Stimulated activated naive CD8-positive, alpha-beta T cell treated with anti-CD3 and anti-CD28 coated beads, Interleukin-15, Interleukin-2, amounts not matched to agents 100 ng/mL and 50 ng/mL, for 24 hours (primary cell): ENCODE results near the gene INSIG1.
A peak's percentile ranks its signal among the peaks of the same experiment; 100 is the strongest.

Source experiments
- H3K27ac Mint-ChIP-seq: one replicate; pipeline ENCODE4 v1.8.0; 2021; ENCODE audit warnings: mild to moderate bottlenecking, mixed read lengths
- H3K27me3 Mint-ChIP-seq: one replicate; pipeline ENCODE4 v1.8.0; 2021; ENCODE audit warnings: mixed read lengths
- H3K36me3 Mint-ChIP-seq: one replicate; pipeline ENCODE4 v1.8.0; 2021; ENCODE audit warnings: low read depth, mixed read lengths
- H3K4me1 Mint-ChIP-seq: one replicate; pipeline ENCODE4 v1.8.0; 2021; ENCODE audit warnings: low read depth, mixed read lengths
- H3K4me3 Mint-ChIP-seq: one replicate; pipeline ENCODE4 v1.8.0; 2021; ENCODE audit warnings: mild to moderate bottlenecking, mixed read lengths
- H3K9me3 Mint-ChIP-seq: one replicate; pipeline ENCODE4 v1.8.0; 2021; ENCODE audit warnings: mixed read lengths

INSIG1 gene

DNA sequence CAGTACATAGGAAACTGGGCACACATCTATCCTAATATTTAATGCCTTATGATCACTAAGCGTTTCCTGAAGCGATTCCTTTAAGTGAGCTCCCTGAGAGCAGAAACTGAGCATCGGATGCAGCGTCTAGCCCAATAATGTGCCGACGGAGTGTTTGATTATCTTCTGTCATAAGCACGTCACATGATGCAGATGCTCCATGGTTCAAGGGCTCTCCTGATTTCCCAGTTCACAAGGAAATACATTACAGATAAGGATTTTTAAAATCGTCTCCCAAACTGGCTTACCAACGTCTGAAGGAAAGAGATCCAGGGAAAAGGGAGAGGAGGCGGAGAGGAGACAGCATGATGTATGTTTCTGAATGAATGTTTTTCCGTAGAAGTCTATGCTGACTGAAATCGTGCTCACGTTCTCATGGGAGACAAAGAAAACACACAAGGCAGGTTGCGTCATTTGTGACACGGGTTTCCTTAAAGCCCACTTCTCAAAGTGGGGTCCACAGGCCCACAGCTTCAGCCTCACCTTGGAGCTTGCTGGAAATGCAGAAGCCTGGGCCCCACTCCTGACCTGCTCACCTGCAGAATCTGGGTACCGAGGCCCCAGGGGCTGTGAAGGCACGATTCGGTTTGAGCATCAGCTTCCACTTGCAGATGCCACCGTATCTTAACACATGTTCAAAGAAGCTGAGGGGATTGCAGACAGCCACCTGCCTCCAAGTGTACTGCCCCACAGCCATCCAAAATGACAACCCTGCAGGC is 21.5 kb upstream of the INSIG1 start:
- H3K27ac Mint-ChIP-seq: no peak overlapping the region
- H3K4me1 Mint-ChIP-seq: peaks cover 12% of the 10 kb centered on the region

DNA sequence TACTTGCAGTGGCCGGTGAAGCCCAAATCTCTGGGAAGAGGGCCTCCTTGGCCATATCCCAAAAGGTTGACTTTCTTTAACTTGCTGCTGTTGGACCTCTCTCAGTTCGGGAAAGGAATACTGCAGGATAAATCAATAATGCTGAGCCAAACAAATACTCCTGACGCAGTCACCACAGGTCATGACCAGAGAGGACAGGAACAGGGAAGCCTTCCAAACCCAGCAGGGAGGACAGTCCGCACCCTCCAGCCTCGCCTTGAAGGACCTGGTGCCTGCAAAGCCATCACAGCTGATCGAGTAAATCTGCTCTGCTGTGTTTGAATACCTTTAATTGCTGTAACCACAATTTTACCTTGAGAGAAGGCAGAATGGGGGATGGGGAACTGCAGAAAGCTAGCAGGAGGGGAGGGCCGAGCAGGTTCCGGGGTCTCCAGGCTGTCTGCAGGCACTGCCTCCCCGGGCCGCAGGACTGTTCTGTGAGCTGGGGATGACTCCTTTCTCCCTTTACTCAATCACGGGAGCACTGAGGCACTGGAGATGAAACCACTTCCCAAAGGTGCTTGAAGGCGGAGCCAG is 20.8 kb upstream of the INSIG1 start:
- Mint-ChIP-seq H3K4me3 (no peak overlapping the region), H3K4me1 (peaks cover 18% of the 10 kb centered on the region), H3K27me3 (no peaks in the 10 kb centered on the region), H3K27ac (no peak overlapping the region), H3K36me3 (no peaks in the 10 kb centered on the region), H3K9me3 (no peaks in the 10 kb centered on the region)

More for the DNA sequence above, 21.5 kb upstream of the INSIG1 start:
- Mint-ChIP-seq H3K9me3 (no peaks in the 10 kb centered on the region), H3K4me3 (no peak overlapping the region), H3K27me3 (no peaks in the 10 kb centered on the region), H3K36me3 (no peaks in the 10 kb centered on the region)

DNA sequence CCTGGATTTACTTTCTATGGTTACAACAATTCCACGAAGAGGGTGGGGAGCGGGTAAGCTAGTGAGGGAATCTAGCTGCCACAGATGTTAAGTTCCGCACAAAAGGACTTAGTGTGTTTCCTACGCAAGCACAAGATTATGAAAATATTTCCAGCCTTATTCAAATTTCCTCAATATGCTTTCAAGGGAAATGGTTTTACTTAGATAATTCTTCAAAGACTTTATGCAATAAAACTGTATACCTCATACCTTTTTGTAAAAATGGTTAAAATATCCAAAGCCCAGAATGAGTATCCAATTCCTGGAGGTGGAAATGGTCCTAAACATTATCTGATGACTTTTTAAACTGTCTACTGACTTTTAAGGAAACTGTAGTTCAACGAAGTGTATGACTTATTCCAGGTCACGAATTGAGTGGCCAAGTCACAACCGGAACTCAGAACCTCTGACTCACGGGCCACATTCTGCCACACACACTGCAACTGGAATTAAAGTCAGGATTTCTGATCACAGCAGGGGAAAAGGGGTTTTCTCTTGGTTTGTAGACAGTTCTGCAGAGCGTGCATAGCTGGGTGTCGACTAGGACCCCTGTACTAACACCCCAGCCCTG is 20.2 kb upstream of the INSIG1 start:
- no peaks in the 10 kb centered on the region for H3K36me3 Mint-ChIP-seq
- no peak overlapping the region for H3K27ac Mint-ChIP-seq
- H3K4me3 Mint-ChIP-seq: no peak overlapping the region
- no peaks in the 10 kb centered on the region for H3K9me3 Mint-ChIP-seq
- no peaks in the 10 kb centered on the region for H3K27me3 Mint-ChIP-seq
- peaks cover 25% of the 10 kb centered on the region for H3K4me1 Mint-ChIP-seq

DNA sequence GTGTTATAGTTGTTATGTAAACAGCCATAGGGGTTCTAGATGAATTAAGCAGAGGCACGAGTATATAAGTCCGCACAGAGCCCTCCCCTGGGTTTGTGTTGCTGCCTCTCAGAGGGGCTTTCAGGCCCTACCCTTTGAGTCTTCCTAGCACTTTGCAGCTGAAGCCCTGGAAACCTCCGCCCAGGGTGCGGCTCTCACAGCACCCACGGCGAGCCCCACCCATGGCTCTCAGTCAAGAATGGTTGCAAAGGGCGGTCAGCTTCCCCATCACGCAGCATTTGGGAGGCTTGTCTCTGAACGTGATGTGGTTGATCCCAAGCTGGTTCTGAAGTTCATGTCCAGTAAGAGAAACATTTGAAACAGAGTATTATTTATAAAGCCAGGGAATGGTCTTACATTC is 18.8 kb upstream of the INSIG1 start:
- H3K4me1 Mint-ChIP-seq: peaks cover 39% of the 10 kb centered on the region
- no peak overlapping the region for H3K27ac Mint-ChIP-seq
- no peaks in the 10 kb centered on the region for H3K36me3 Mint-ChIP-seq
- H3K27me3 Mint-ChIP-seq: no peaks in the 10 kb centered on the region
- no peaks in the 10 kb centered on the region for H3K9me3 Mint-ChIP-seq
- no peak overlapping the region for H3K4me3 Mint-ChIP-seq

DNA sequence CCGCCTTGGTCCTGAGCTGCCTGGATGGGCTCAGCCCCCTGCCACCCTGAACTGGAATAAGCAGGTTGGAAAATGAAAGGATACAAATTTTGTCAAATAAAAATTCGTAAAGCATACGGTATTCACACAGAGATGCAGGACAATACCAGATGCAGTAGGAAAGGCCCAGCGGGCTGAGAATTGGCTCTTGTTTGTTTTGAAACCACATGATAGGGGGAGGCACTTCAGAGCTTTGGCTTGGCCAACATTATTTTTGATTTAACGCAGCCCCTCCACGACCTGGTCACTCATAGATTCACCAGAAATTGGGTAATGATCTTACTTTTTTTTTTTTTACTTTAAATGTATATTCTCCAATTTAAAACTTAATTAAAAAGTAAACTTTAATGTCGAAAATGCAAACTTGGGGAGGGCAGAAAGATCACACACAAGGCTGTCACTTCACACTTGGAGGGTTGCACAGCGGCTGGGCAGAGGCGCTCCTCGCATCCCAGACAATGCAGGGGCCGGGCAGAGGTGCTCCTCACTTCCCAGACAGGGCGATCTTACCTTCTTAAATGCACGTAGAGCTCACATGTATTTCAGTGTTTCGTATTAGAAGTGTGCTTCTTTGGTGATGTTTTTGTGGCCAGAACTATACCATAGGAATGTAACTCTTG is 17.8 kb upstream of the INSIG1 start:
- H3K36me3 Mint-ChIP-seq: no peaks in the 10 kb centered on the region
- no peak overlapping the region for H3K27ac Mint-ChIP-seq
- peaks cover 44% of the 10 kb centered on the region for H3K4me1 Mint-ChIP-seq
- no peak overlapping the region for H3K4me3 Mint-ChIP-seq
- H3K27me3 Mint-ChIP-seq: no peaks in the 10 kb centered on the region
- no peaks in the 10 kb centered on the region for H3K9me3 Mint-ChIP-seq

DNA sequence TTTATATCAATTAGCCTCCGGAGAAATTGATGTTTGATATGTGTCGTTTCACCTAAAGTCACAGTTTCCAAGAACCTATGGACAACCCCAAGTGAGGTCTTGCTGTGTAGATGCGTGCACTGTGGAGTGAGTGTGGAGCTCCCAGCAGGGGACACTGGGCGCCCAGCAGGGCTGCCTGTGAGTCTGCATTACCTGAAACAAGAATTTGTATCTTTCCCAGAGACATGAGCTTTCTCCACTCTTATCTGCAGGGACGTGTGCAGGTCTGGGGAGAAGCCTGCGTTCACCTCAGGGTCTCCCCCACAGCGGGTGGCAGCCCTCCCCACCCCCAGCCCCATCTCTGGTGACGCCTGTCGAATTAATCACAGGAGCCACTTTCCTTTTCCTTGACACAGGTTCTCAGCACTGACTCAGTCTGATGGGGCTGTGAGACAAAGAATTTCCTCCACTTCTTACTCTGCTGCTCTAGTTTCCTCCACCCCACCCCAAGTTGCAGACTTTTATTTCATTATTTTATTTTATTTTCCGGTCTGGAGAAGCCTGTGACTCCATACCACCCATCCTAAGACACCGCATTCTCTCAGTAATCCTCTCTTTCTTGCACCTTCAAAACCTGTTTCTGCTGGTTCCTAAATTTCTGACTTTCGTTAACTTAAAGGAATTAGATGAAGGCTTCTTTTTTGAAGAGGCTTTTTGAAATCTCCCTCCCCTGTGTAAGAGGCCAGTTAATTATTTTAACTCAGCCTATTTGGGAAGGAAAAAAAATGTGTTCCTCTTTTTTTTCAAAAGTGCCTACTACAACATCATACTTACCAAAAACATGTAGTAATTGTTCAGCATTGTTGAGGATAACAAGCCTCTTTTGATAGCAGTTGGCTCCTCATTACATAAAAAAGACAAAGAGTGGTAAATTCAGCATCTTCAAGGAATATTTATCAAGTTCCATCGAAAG is 17.0 kb upstream of the INSIG1 start:
- H3K27me3 Mint-ChIP-seq: no peaks in the 10 kb centered on the region
- no peaks in the 10 kb centered on the region for H3K9me3 Mint-ChIP-seq
- no peaks in the 10 kb centered on the region for H3K36me3 Mint-ChIP-seq
- H3K4me3 Mint-ChIP-seq: no peak overlapping the region
- H3K4me1 Mint-ChIP-seq: peaks cover 51% of the 10 kb centered on the region
- no peak overlapping the region for H3K27ac Mint-ChIP-seq

DNA sequence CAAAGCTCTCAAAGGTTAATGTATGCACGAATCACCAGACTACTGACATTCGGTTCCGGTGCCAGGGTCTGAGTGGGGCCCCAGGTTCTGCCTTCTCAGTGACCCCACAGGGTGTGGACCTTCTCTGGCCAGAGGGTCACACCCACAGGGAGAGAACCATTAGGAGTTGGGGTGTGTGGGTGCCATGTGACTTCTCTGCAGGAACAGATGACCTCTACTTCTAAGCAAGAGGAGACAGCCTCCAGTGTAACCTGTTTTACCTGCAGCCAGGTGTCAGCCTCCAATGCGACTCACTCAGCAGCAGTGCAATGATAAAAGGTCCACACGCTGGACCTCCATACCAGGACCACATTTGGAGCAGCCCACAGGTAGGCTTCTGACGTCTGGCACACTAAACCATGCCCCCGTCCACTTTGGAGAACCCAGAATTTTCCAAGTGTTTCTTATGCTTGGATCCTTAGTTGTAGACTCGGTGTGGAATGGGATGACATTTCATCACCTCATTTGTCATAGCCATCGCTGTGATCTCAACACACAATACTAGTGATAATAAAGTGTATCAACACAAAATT is 16.2 kb upstream of the INSIG1 start:
- Mint-ChIP-seq H3K27ac (no peak overlapping the region), H3K4me3 (no peak overlapping the region), H3K27me3 (no peaks in the 10 kb centered on the region), H3K9me3 (no peaks in the 10 kb centered on the region), H3K4me1 (peaks cover 58% of the 10 kb centered on the region), H3K36me3 (no peaks in the 10 kb centered on the region)

DNA sequence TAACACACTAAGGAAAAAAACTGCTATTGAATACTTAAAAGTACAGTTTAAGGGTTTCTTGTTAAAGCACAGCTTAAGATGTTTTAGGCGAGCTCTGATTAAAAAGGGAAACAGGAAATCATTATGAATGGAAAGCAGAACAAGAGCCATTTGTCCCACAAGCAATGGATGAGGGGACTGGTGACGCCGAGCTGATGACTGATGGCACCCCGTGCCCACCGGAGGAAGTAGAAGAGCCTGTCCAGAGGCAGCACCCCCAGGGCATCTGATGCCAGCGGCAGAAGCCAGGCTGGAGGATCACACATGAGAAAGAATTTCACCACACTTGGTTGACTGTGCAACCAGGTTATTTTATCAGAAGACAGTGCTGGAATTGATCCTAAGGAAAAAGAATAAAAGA is 15.0 kb upstream of the INSIG1 start:
- H3K4me3 Mint-ChIP-seq: no peak overlapping the region
- H3K9me3 Mint-ChIP-seq: no peaks in the 10 kb centered on the region
- H3K36me3 Mint-ChIP-seq: no peaks in the 10 kb centered on the region
- no peaks in the 10 kb centered on the region for H3K27me3 Mint-ChIP-seq
- peak overlapping the region; percentile 10 for H3K27ac Mint-ChIP-seq
- H3K4me1 Mint-ChIP-seq: peaks cover 70% of the 10 kb centered on the region

DNA sequence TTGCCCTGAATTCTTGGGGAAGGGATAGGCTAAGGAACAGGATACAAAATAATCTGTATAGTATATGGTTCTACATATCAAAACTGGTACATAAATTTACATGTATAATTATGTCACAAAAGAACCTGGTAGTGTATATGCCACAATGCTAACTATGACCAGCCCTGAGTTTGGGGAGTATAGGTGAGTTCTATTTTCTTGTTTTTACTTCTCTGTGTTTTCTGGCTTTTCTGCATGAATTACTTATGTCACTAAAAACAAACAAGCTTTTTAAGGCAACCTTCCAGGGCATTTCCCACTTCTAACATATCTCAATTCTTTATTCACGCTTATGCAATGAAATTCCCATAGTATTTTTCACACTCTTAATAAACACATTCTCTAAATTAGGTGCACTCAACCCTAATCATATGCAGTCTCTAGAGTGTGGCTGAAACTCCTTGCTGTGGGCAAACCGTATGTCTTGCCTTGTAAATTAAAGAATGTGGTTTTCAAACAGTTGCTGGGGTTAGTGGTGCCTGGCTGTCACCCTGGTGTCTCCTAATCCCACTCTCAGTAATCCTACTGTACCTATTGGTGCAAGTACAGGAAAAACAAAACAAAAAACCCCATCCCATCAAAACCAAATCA is 14.0 kb upstream of the INSIG1 start:
- Mint-ChIP-seq H3K27me3 (no peaks in the 10 kb centered on the region), H3K4me1 (peaks cover 76% of the 10 kb centered on the region), H3K9me3 (no peaks in the 10 kb centered on the region), H3K36me3 (no peaks in the 10 kb centered on the region), H3K4me3 (no peak overlapping the region), H3K27ac (no peak overlapping the region)

DNA sequence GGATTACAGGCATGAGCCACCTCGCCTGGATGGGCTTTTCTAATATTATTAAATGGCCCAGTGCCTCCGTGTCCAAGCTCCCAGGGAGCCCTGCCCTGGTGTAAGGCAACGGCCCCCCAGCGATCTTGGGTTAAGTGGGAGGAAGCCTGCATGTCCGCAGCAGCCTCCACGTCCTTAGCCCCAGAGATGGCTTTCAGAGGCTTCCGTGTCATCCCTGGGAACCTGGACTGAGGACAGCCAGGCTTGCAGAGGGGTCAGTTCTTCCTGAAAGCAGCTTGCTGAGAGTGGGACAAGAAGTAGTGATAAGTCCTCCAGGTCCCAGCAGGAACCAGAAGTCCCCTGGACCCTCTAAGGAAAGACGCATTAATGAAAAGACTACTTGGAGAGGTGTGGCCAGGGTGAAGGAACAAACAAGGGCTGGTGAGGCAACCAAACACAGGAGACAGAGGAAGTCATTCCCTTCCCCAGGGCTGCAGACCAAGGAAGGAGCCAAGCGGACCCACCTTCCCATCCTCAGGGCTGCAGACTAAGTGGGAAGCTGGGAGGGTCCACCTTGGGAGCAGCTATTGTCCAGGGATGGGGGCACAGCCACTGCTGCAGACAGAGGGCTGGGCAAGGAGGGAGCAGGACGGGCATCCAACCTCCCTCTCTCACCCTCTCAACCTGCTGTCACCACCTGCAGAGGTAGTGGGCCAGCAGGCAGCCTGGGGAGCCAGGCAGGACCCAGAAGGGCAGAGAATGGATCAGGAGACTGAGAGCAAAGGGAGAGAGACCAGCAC is 13.0 kb upstream of the INSIG1 start:
- H3K9me3 Mint-ChIP-seq: no peaks in the 10 kb centered on the region
- no peaks in the 10 kb centered on the region for H3K36me3 Mint-ChIP-seq
- no peak overlapping the region for H3K27ac Mint-ChIP-seq
- H3K4me1 Mint-ChIP-seq: peaks cover 76% of the 10 kb centered on the region
- H3K4me3 Mint-ChIP-seq: no peak overlapping the region
- H3K27me3 Mint-ChIP-seq: no peaks in the 10 kb centered on the region

DNA sequence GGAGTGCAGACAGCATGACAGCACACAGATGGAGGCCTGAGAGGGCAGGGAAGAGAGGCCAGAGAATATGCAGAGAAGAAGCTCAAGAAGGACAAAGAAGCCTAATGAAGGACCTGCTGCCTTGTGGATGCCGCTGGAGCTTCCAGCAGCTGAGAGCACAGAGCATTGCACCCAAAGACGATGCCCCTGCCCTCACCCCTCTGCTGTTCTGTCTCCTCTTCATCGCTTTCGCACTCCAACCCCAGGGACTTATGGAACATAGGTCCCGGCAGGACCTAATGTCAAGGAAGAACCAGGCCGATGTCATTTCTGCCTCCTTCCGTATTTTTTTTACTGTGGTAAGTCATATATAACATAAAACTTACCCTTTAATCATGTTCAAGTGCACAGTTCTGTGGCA is 12.3 kb upstream of the INSIG1 start:
- Mint-ChIP-seq H3K4me3 (peak overlapping the region; percentile 0), H3K27ac (peak overlapping the region; percentile 22), H3K27me3 (no peaks in the 10 kb centered on the region), H3K36me3 (no peaks in the 10 kb centered on the region), H3K4me1 (peaks cover 72% of the 10 kb centered on the region), H3K9me3 (no peaks in the 10 kb centered on the region)

DNA sequence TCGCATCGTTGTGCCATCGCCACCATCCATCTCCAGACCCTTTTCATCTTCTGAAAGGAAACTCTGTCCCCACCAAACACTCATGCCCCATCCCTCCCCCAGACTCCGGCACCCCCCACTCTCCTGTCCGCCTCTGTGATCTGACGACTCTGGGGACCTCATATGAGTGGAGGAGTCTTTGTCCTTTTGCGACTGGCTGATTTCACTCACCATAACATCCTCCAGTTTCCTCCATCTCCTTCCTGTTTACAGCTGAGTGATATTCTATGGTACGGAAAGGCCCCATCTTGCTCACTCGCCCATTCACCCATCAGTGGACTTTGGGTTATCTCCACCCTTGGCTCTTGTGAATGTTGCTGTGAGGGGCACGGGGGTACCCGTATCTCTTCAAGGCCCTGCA is 11.8 kb upstream of the INSIG1 start:
- H3K27me3 Mint-ChIP-seq: no peaks in the 10 kb centered on the region
- no peaks in the 10 kb centered on the region for H3K36me3 Mint-ChIP-seq
- peak overlapping the region; percentile 22 for H3K27ac Mint-ChIP-seq
- peaks cover 72% of the 10 kb centered on the region for H3K4me1 Mint-ChIP-seq
- peak overlapping the region; percentile 0 for H3K4me3 Mint-ChIP-seq
- no peaks in the 10 kb centered on the region for H3K9me3 Mint-ChIP-seq

DNA sequence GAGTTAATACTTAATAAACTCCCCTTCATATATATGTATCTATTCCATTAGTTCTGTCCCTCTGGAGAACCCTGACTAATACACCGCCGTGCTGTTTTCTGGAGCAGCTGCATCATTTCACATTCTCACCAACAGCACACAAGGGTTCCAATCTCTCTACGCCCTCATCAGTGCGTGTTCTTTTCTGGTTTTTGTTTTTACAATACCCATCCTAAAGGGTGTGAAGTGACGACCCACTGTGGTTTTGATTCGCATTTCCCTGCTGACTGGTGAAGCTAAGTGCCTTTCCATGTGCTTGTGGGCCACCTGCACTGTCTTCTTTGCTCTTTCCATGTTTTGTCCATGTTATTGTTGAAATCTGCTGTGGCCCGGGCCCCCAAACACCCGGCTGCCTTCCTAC is 11.0 kb upstream of the INSIG1 start:
- no peak overlapping the region for H3K27ac Mint-ChIP-seq
- no peaks in the 10 kb centered on the region for H3K27me3 Mint-ChIP-seq
- H3K4me3 Mint-ChIP-seq: no peak overlapping the region
- H3K4me1 Mint-ChIP-seq: peaks cover 72% of the 10 kb centered on the region
- no peaks in the 10 kb centered on the region for H3K36me3 Mint-ChIP-seq
- no peaks in the 10 kb centered on the region for H3K9me3 Mint-ChIP-seq
